Measurements from ENCODE around the gene IL1F10.

Gene IL1F10

DNA sequence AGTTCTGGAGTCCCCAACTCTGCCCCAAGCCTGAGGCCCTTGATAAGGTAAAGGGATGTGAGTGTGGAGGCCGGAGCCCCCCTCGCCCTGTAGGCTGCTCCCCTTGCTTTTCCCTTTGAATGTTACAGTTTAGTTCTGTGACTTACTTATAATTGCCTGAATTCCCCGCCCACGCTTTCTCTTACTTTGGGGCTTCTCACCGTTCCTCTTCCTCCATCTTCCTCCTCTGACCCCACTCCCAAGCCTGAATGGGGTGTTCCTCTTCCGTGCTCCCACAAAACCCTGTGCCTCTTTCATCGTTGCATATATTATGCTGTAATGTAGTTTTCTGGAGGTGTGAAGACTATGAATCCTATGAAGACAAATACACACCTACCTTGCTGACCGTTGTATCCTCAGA lies 44.7 kb downstream of the IL1F10 start:
- DNase-seq (ENCODE audit: low spot score): no peak

DNA sequence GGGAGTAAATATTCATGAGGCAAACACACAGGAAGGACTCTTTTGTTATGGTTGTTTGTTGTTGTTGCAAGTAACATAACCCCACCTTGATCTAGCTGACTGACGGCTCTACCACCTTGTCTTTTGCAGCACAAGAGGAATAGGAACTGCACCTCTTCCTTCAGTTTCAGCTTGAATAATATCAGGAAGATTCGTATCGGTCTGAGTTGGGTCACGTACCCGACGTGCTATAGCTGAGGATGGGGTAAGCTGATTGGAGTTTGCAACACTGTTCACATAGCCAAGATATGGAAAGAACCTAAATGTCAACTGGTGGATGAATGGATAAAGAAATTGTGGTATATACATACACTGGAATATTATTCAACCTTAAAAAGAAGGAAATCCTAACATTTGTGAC lies 45.1 kb downstream of the IL1F10 start:
- DNase-seq (ENCODE audit: low spot score): no peak

DNA sequence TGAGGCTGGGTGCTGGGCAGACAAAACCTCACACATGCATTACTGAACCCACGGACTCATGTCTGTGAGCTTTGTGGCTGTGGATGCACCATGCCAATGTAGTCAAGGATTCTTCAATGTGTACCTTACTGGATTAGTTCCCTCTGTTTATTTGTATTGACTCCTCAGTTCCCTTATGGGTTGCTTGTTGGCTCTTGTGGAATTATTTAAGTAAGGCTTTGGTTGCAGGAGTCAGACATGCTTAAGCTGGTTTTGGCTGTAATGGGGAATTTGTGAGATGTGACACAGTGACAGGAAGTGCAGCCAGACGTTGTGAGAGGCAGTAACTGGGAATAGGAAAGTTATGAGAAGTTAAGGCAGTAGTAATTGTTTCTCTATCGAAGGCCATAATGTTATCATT lies 46.0 kb downstream of the IL1F10 start:
- DNase-seq (ENCODE audit: low spot score): no peak

DNA sequence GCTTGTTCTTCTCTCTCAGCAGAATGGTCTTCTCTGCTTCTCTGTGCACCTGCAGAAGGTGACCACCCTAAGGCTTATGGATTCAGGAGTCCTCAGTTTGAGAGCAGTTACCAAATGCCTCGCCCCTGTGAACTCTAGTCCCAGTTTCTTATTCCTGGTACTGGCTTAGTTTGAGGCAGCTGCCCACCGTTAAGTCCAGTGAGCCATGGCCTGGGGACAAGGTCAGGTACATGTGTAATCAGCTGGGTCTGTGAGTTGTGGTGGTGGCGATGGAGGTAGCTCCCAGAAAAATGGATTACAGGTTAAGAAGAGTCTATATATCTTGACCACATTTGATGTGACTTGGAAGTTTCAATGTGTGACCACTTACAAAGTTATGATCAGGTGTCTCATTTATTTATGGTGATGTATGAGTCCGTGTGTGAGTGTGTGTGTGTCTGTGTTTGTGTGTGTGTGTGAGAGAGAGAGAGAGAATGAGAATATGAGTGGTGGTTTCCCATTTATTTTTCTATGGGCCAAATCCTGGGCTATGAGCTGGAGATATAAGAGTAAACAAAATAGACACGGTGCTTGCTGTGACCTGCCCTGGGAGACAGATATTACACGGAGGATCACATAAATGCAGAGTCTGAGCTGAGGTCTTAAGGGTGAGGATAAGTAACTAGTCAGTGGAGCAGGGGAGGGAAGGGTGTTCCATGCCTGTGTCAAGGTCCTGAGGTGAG lies 46.6 kb downstream of the IL1F10 start:
- no peak for DNase-seq (ENCODE audit: low spot score)

DNA sequence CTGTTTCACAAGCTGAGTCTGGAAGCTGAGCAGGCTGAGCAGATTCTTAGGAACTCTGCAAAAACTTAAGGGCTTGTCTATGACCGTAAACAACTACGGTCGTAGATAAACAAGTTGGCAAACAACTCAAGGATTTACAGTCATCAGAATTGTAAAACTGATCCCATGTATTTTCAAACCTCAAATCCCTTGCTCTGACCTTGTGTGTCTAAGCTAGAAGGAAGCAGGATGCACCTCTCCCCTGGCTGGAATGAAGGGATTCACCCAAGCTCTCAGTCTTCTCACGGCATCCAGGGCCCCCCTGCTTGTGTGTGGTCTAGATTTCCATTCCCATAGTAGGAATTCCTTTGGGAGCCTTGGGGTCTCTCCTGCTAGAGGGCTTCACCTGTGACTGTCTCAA lies 47.2 kb downstream of the IL1F10 start:
- DNase-seq (ENCODE audit: low spot score): no peak

DNA sequence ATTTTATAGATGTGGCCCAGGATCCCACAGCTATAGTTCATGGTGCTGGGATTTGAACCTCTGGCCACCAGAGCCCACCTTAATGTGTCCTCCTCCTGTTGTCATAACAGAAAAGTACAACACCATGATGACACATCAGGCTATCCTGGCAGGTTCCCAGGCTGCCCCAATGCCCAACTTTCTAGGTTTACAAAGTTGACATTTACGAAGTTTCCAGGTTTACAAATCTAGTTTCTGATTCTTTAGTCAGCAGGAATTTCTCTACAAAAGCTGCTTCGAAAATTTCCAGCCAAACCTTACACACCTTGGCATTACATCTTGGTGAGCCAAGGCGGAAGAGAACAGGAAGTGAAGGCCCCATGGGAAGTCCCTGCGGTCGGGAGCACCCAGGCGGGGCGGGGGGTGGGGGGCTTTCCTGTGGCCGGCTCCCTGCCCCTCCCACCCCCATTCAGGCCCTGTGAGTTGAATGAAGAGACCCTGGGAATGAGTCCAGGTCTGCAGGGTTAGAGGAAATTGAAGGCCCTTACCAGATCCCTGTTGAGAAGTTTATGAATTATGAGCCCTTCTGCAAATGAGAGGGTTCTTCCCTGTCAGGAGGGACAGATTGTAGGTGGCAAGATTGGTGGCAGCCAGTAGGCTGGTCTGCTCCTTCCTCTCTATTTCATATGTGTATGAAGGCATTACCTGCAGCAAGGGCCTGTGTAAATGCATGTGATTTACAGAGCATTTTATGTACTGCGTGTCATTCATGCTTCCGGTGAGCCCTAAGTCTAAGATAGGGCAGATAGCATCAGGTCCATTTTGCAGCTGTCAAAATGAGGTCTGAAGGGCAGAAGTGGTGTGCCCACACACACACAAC lies 48.6 kb downstream of the IL1F10 start:
- DNase-seq (ENCODE audit: low spot score): no peak

DNA sequence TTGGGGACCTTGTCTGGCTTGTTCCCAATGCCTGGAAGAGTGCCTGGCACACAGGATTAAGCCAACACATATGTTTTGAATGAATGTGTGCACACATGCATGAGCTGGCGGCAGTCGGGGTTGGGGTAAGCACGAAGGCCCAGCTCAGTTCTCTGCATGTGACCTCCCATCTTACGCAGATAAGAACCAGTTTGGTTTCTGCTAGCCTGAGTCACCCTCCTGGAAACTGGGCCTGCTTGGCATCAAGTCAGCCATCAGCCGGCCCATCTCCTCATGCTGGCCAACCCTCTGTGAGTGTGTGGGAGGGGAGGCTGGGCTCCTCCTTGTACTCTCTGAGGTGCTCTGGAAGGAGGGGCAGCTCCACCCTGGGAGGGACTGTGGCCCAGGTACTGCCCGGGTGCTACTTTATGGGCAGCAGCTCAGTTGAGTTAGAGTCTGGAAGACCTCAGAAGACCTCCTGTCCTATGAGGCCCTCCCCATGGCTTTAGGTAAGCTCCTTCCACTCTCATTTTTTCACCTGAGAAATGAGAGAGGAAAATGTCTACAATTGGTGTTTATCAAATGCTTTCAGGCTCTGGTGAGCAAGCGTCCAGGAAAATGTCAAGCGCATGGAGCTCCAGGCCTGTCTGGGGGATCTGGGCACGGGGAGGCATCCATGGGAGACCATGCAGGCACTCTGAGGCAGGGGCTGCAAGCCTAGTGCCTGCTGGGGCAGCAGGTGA lies 49.9 kb downstream of the IL1F10 start:
- peak; percentile 86 for DNase-seq (ENCODE audit: low spot score)

DNA sequence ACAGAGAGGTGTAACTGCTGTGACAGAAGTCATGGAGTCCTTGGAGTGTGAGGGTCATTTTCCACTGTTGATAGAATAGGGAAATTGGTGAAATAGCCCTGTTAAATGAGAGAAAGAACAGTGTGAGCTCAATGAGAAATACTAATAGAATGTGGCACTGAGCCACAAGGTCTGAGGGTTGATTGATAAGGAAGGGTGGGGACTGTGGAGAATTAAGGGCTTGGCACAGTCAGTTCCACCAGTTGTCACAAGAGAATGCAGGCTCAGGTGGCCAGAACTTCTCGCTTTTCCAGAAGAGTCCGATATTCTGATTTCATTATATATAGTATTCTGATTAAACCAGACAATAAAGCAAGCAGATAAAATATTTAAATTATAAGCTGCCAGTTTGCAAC lies 50.5 kb downstream of the IL1F10 start:
- no peak for DNase-seq (ENCODE audit: low spot score)

DNA sequence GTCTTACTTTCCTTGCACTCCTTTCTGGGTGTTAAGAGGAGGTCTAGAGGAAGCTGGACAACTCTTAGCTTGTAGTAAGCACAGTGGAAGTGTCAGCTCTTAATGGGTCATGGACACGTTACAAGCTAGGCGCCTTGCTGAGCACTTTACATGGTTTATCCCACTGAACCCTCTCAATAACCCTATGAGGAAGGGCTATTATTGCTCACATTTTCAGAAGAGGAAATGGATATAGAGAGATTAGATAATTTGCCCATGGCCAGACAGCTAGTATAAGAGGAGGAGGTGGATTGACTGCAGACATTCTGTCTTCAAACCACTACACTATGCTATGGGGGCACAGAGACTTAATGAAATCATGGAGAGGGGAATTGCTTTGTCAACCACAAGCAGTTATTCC lies 51.3 kb downstream of the IL1F10 start:
- no peak for DNase-seq (ENCODE audit: low spot score)

DNA sequence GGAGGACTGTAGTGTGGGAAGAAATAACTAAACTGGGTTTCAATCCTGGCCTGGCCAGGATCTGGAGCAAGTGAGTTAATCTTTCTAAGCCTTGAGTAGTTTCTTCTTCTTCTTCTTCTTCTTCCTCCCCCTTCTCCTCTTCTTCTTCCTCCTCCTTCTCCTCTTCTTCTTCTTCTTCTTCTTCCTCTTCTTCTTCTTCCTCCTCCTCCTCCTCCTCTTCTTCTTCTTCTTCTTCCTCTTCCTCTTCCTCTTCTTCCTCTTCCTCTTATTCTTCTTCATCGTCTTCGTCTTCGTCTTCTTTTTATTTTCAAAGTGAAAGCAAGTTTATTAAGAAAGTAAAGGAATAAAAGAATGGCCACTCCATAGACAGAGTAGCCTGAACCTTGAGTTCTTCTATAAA lies 53.1 kb downstream of the IL1F10 start:
- DNase-seq (ENCODE audit: low spot score): no peak

DNA sequence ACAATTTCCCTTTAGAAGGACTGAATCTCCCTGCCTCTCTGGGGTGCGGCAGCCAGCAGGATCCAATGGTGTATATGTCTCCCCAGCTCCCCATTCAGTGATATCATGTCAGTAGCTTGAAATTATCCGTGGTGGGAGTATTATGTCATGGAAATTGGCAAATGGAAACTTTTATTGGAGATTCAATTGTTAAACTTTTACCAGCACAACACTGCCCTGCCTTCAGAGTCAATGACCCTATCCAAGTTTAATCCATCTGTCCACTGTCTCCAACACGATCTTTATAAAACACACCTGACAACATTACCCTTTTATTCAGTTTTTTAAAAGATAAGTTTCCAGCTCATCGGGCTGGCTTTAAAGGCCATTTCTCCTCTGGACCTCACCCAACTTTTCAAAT lies 54.6 kb downstream of the IL1F10 start:
- no peak for DNase-seq (ENCODE audit: low spot score)

DNA sequence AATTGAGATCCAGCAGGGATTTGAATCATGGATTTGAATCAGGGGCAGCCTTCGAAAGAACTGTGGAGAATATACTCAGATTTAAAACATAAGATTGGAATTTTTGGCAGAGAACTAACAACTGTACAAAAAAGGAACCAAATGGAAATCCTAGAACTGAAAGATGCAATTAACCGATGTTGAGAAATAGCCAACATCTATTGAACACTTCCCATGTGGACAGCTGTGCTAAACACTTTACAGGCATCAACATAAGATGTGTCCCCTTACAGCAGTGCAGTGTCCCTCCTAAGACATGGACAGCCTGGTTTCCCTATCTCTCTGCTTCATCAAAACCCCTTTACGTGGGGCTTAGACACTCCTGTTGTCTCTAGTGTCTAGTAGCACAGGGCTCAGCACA lies 56.0 kb downstream of the IL1F10 start:
- no peak for DNase-seq (ENCODE audit: low spot score)

DNA sequence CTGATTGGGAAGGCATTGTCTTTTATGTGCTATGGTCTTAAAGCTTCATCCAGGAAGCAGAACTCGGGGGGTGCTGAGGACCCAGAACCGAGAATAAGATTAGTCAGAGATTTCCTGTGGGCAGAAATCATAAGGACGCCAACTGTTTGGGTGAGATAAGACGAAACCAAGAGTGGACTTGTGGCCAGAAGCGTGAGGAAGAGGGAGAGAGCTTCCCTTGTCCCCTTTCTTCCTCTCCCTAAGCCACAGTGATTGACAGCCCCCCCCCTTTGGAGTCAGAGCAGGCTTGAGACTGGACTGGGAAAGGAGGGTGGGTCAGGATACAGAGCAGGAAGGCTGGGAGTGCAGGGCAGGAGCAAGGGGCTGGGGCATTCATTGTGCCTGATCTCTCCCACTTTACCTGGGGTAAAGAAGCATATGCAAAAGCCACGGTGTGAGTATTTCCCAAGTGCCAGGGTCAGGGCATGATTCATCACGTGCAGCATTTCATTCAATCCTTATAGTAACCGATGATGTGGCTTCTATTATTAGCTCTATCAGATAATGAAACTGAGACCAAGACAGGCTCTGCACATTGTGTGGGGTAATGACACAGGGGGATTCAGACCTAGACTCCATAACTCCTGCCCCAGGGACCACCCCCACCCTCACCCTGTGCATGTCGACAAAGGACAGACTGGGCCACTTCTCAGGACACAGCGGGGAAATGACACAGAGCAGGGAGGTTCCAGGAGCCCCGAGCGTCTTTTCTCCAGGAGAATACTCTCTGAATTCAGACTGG lies 56.6 kb downstream of the IL1F10 start:
- DNase-seq (ENCODE audit: low spot score): peak; percentile 35
